ENCODE data around the gene S100P. TPM values are rescaled to one million over a fixed set of nuclear protein-coding genes. Genes with fewer than 3 reads are reported as not detected.

The S100P gene
- total and polyA plus RNA-seq, 10 donors: 3.5 to 162 (median 32.4) TPM

- Histone ChIP-seq H3K4me1 (peaks cover 17 to 54% (median 39%) of the 10 kb centered on the region in 6 donors), H3K27ac (peak overlapping the region; percentile 82 to 99 (median 97)), H3K9me3 (no peaks in the 10 kb centered on the region), H3K36me3 (peaks cover 0 to 10% (median 0%) of the 10 kb centered on the region in 6 donors), H3K4me3 (peak overlapping the region; percentile 38 to 96 (median 76)), H3K27me3 (replicated peaks in 1 of 7) (no peaks in the 10 kb centered on the region)
- intact Hi-C loops (cut with DNase I; ENCODE audit: low total_unique reads): loop anchor here (5.0 kb wide), 1 partner anchor 65 kb away; the partner anchor contains the start of gene KIAA0232
- no peak for DNase-seq
- WGBS, 5 donors: 31 to 54% (median 42%) methylated on average over 7 of the region's 7 CpGs
- TF ChIP-seq POLR2A (IDR thresholded peaks at IDR 0.05) (no peak), CTCF (IDR thresholded peaks at IDR 0.05 in 8 of 11, conservative IDR thresholded peaks at IDR 0.05 in 3 of 11) (no peak), POLR2AphosphoS5 (IDR thresholded peaks at IDR 0.05) (no peak)
These were observed 23.4 kb downstream of the S100P start for GRCh38 chr4:6716958-6717655.

GRCh38 chr4:6718932-6719610, 25.4 kb downstream of the S100P start:
- Histone ChIP-seq H3K9me3 (no peaks in the 10 kb centered on the region), H3K36me3 (peaks cover 0 to 10% (median 0%) of the 10 kb centered on the region in 6 donors), H3K27ac (no peak overlapping the region), H3K4me3 (no peak overlapping the region), H3K27me3 (replicated peaks in 1 of 7) (no peaks in the 10 kb centered on the region), H3K4me1 (peaks cover 17 to 54% (median 39%) of the 10 kb centered on the region in 6 donors)
- no peak for DNase-seq
- no peak for TF ChIP-seq POLR2A (IDR thresholded peaks at IDR 0.05)
- no peak for TF ChIP-seq POLR2AphosphoS5 (IDR thresholded peaks at IDR 0.05)
- no peak for TF ChIP-seq CTCF (IDR thresholded peaks at IDR 0.05 in 8 of 11, conservative IDR thresholded peaks at IDR 0.05 in 3 of 11)
- intact Hi-C loops (cut with DNase I; ENCODE audit: low total_unique reads): loop anchor here (5.0 kb wide), 1 partner anchor 63 kb away; the partner anchor contains the start of gene KIAA0232
- WGBS, 5 donors: 87 to 94% (median 91%) methylated on average over 7 of the region's 7 CpGs

- intact Hi-C loops (cut with DNase I; ENCODE audit: low total_unique reads): loop anchor here (5.0 kb wide), 3 partner anchors 63 to 353 kb away; partner anchors contain the start of gene KIAA0232
- 72 to 83% (median 76%) methylated on average over 8 of the region's 8 CpGs for WGBS, 5 donors
- H3K4me3 ChIP-seq: no peak overlapping the region
- H3K27ac ChIP-seq: no peak overlapping the region
- H3K27me3 ChIP-seq (replicated peaks in 1 of 7): no peaks in the 10 kb centered on the region
- no peak for DNase-seq
- TF ChIP-seq POLR2A (IDR thresholded peaks at IDR 0.05): no peak
- TF ChIP-seq CTCF (IDR thresholded peaks at IDR 0.05 in 8 of 11, conservative IDR thresholded peaks at IDR 0.05 in 3 of 11): no peak
- TF ChIP-seq POLR2AphosphoS5 (IDR thresholded peaks at IDR 0.05): no peak
- H3K36me3 ChIP-seq: peaks cover 0 to 10% (median 0%) of the 10 kb centered on the region in 6 donors
- H3K4me1 ChIP-seq: peaks cover 17 to 58% (median 42%) of the 10 kb centered on the region in 6 donors
- H3K9me3 ChIP-seq: no peaks in the 10 kb centered on the region
These were observed 26.0 kb downstream of the S100P start for GRCh38 chr4:6719611-6720179.

All from spleen (tissue), 11 donors.